IPS-15b (cell line): ENCODE results near the gene SENP8.

ENCODE experiments used
- H3K27me3 ChIP-seq: one replicate; pipeline ENCODE4 v1.6.1; 2013; ENCODE audit warnings: low read length; ENCODE audit not compliant: control insufficient read depth, insufficient read depth
- H3K36me3 ChIP-seq: one replicate; pipeline ENCODE4 v1.6.1; 2013; ENCODE audit warnings: low read length; ENCODE audit not compliant: control insufficient read depth, insufficient read depth
- H3K4me1 ChIP-seq: one replicate; pipeline ENCODE4 v1.6.1; 2013; ENCODE audit warnings: mild to moderate bottlenecking, low read length; ENCODE audit not compliant: control insufficient read depth, insufficient read depth
- H3K4me3 ChIP-seq: one replicate; pipeline ENCODE4 v1.5.1; 2013; ENCODE audit warnings: low read depth, low read length
- H3K9ac ChIP-seq: one replicate; pipeline ENCODE4 v1.6.1; 2013; ENCODE audit warnings: low read depth, mild to moderate bottlenecking, low read length
- H3K9me3 ChIP-seq: one replicate; pipeline ENCODE4 v1.6.1; 2013; ENCODE audit warnings: mild to moderate bottlenecking, low read length; ENCODE audit not compliant: control insufficient read depth, insufficient read depth

The SENP8 gene

GRCh38 chr15:72172796-72173195, 54.6 kb downstream of the SENP8 start:
- no peaks in the 10 kb centered on the region for H3K27me3 ChIP-seq
- no peaks in the 10 kb centered on the region for H3K9me3 ChIP-seq
- no peak overlapping the region for H3K4me3 ChIP-seq
- H3K9ac ChIP-seq = no peak overlapping the region
- H3K4me1 ChIP-seq = no peaks in the 10 kb centered on the region
- H3K36me3 ChIP-seq = no peaks in the 10 kb centered on the region

DNA sequence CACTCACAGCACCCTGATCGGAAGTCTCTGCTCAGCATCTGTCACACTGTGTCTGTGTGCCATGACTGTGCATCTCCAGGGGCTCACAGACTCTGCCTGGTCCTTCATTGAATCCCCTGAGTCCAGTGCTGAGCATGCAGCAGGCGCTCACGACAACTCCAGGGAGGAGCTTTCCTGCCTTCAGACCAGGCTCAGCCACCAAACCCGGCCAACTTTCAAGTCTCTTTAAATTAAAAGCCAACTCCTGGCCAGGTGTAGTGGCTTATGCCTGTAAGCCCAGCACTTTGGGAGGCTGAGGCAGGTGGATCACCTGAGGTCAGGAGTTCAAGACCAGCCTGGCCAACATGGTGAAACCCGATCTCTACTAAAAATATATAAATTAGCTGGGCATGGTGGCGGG, 55.2 kb downstream of the SENP8 start:
- H3K9ac ChIP-seq = no peak overlapping the region
- no peaks in the 10 kb centered on the region for H3K27me3 ChIP-seq
- H3K36me3 ChIP-seq = no peaks in the 10 kb centered on the region
- H3K4me3 ChIP-seq = no peak overlapping the region
- H3K9me3 ChIP-seq = no peaks in the 10 kb centered on the region
- H3K4me1 ChIP-seq = no peaks in the 10 kb centered on the region

DNA sequence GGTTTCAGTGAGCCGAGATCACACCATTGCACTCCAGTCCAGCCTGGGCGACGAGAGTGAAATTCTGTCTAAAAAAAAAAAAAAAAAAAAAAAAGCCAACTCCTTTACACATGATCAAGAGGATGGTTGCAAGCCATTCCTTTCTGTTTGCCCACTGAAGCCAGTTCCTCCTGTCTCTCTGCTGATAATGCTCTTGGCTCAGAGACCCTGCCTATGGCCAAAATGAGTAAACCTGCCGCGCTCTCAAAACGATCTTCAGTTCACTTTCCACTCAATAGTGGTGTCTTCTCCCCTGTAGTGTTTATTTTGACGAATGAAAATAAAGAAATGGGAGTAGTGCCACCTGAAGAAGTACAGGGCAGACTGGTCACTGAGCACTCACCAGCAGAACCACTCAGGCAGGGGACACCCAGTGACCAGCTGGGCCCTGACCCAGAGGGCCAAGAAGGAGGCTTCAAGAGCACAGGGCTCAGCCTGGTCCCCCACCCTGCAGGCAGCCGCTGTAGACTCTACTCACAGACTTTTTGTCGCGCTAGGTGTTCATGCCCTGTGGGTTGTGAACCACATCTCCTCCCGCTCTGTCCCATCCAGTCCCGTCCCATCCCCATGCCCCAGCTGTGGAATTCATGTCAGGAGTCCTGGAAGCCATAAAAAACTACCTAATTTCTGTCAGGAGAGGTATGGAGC, 55.8 kb downstream of the SENP8 start:
- H3K4me1 ChIP-seq = no peaks in the 10 kb centered on the region
- no peak overlapping the region for H3K4me3 ChIP-seq
- no peaks in the 10 kb centered on the region for H3K9me3 ChIP-seq
- H3K27me3 ChIP-seq = no peaks in the 10 kb centered on the region
- H3K9ac ChIP-seq = no peak overlapping the region
- no peaks in the 10 kb centered on the region for H3K36me3 ChIP-seq

GRCh38 chr15:72174551-72175165, 56.5 kb downstream of the SENP8 start:
- Histone ChIP-seq H3K4me1 (no peaks in the 10 kb centered on the region), H3K36me3 (no peaks in the 10 kb centered on the region), H3K4me3 (no peak overlapping the region), H3K27me3 (no peaks in the 10 kb centered on the region), H3K9ac (no peak overlapping the region), H3K9me3 (no peaks in the 10 kb centered on the region)

- Histone ChIP-seq H3K27me3 (no peaks in the 10 kb centered on the region), H3K9ac (no peak overlapping the region), H3K9me3 (no peaks in the 10 kb centered on the region)
Observed at GRCh38 chr15:72175186-72176044, 57.2 kb downstream of the SENP8 start.

GRCh38 chr15:72176159-72176558, 58.0 kb downstream of the SENP8 start:
- H3K9me3 ChIP-seq = no peaks in the 10 kb centered on the region
- no peaks in the 10 kb centered on the region for H3K27me3 ChIP-seq
- H3K4me3 ChIP-seq = no peak overlapping the region
- H3K9ac ChIP-seq = no peak overlapping the region
- H3K36me3 ChIP-seq = no peaks in the 10 kb centered on the region
- H3K4me1 ChIP-seq = no peaks in the 10 kb centered on the region

More at GRCh38 chr15:72175186-72176044, 57.2 kb downstream of the SENP8 start:
- Histone ChIP-seq H3K4me1 (no peaks in the 10 kb centered on the region), H3K4me3 (no peak overlapping the region), H3K36me3 (no peaks in the 10 kb centered on the region)

GRCh38 chr15:72176743-72177142, 58.5 kb downstream of the SENP8 start:
- Histone ChIP-seq H3K4me3 (no peak overlapping the region), H3K36me3 (no peaks in the 10 kb centered on the region), H3K9ac (no peak overlapping the region), H3K4me1 (no peaks in the 10 kb centered on the region), H3K9me3 (no peaks in the 10 kb centered on the region), H3K27me3 (no peaks in the 10 kb centered on the region)

GRCh38 chr15:72178976-72179585, 60.9 kb downstream of the SENP8 start:
- Histone ChIP-seq H3K36me3 (no peaks in the 10 kb centered on the region), H3K4me1 (peaks cover 3% of the 10 kb centered on the region), H3K9me3 (no peaks in the 10 kb centered on the region), H3K4me3 (no peak overlapping the region), H3K9ac (no peak overlapping the region), H3K27me3 (peaks cover 6% of the 10 kb centered on the region)

DNA sequence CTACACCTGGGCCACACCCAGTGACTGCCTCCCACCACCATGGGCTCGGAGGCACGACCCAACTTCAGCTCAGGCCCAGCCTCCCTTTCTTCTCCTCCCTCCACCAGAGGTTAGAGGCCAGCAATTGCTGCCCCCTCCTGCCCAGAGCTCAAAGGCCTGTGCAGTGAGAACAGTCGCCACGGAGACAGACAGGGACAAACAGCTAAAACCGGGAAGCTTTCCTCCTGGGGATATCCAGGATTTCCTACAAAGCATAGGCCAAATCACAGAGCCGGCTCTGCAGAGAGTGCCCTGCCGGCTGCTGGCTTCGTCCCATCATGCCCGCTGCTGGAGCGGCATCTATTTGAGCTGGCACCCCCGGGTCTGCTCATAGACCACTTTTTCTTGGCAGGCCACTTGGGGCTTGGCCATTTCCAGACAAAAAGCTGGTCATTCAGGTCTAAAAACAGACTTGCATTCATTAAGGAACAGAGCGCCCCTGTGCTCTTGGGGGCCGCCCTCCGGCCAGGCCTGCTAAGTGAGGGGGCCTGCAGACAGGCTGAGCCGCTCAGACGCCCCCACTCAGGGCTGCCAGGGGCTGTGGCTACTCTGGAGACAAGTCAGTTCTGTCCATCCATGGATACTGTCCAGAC, 61.9 kb downstream of the SENP8 start:
- H3K4me1 ChIP-seq = peaks cover 3% of the 10 kb centered on the region
- H3K4me3 ChIP-seq = no peak overlapping the region
- no peaks in the 10 kb centered on the region for H3K9me3 ChIP-seq
- no peak overlapping the region for H3K9ac ChIP-seq
- H3K36me3 ChIP-seq = no peaks in the 10 kb centered on the region
- peaks cover 7% of the 10 kb centered on the region for H3K27me3 ChIP-seq

- Histone ChIP-seq H3K9me3 (no peaks in the 10 kb centered on the region), H3K27me3 (peaks cover 7% of the 10 kb centered on the region)
Observed at GRCh38 chr15:72180761-72181324, 62.6 kb downstream of the SENP8 start.

GRCh38 chr15:72182244-72182643, 64.0 kb downstream of the SENP8 start:
- peaks cover 7% of the 10 kb centered on the region for H3K27me3 ChIP-seq
- H3K4me3 ChIP-seq = no peak overlapping the region
- no peak overlapping the region for H3K9ac ChIP-seq
- no peaks in the 10 kb centered on the region for H3K36me3 ChIP-seq
- peaks cover 3% of the 10 kb centered on the region for H3K4me1 ChIP-seq
- H3K9me3 ChIP-seq = no peaks in the 10 kb centered on the region

More at GRCh38 chr15:72180761-72181324, 62.6 kb downstream of the SENP8 start:
- Histone ChIP-seq H3K9ac (no peak overlapping the region), H3K36me3 (no peaks in the 10 kb centered on the region), H3K4me3 (no peak overlapping the region), H3K4me1 (peaks cover 3% of the 10 kb centered on the region)
